H9 (cell line): ENCODE results near the gene PLSCR4. TPM values are rescaled to one million over a fixed set of nuclear protein-coding genes. Genes with fewer than 3 reads are reported as not detected.

Source experiments
- DNase-seq: peaks from one replicate; pipeline ENCODE4 v3.0.0-alpha.2; 2017
- H2AFZ ChIP-seq: one replicate; pipeline ENCODE4 v1.6.1; 2013; ENCODE audit warnings: mild to moderate bottlenecking, low read length, control low read depth, moderate library complexity
- H2AK5ac ChIP-seq: 2 replicates; pipeline ENCODE4 v1.6.1; 2013; ENCODE audit warnings: low read length, control low read depth, mixed read lengths; ENCODE audit not compliant: insufficient read length
- H2BK120ac ChIP-seq: one replicate; pipeline ENCODE4 v1.6.1; 2013; ENCODE audit warnings: low read depth, mild to moderate bottlenecking, low read length, control low read depth, inconsistent platforms; ENCODE audit not compliant: poor library complexity, severe bottlenecking
- H2BK12ac ChIP-seq: 2 replicates; pipeline ENCODE4 v1.6.1; 2013; ENCODE audit warnings: low read length, control low read depth, mixed read lengths, low read depth; ENCODE audit not compliant: insufficient read length
- H2BK15ac ChIP-seq: 2 replicates; pipeline ENCODE4 v1.6.1; 2013; ENCODE audit warnings: low read depth, low read length, control low read depth
- H2BK20ac ChIP-seq: one replicate; pipeline ENCODE4 v1.6.1; 2013; ENCODE audit warnings: low read depth, mild to moderate bottlenecking, low read length, control low read depth, inconsistent platforms; ENCODE audit not compliant: poor library complexity, severe bottlenecking
- H2BK5ac ChIP-seq: 2 replicates; pipeline ENCODE4 v1.6.1; 2013; ENCODE audit warnings: low read length, control low read depth, mixed read lengths; ENCODE audit not compliant: insufficient read length
- H3K14ac ChIP-seq: 2 replicates; pipeline ENCODE4 v1.6.1; 2013; ENCODE audit warnings: low read length, control low read depth; ENCODE audit not compliant: insufficient read depth
- H3K18ac ChIP-seq: 2 replicates; pipeline ENCODE4 v1.6.1; 2013; ENCODE audit warnings: low read depth, mild to moderate bottlenecking, mixed read lengths, low read length, control low read depth; ENCODE audit not compliant: insufficient read length
- H3K23ac ChIP-seq: 2 replicates; pipeline ENCODE4 v1.6.1; 2013; ENCODE audit warnings: low read length, control low read depth, mixed read lengths, low read depth; ENCODE audit not compliant: insufficient read length
- H3K23me2 ChIP-seq: 2 replicates; pipeline ENCODE4 v1.6.1; 2013; ENCODE audit warnings: low read depth, mild to moderate bottlenecking, mixed read lengths, low read length, control low read depth; ENCODE audit not compliant: insufficient read length, poor library complexity, severe bottlenecking
- H3K27ac ChIP-seq: 2 replicates; pipeline ENCODE4 v1.5.1; 2013; ENCODE audit warnings: low read length, control low read depth, mixed read lengths, low read depth; ENCODE audit not compliant: insufficient read length
- H3K27me3 ChIP-seq: 2 replicates; pipeline ENCODE4 v1.6.1; 2013; ENCODE audit warnings: low read length, control low read depth, inconsistent platforms; ENCODE audit not compliant: insufficient read depth
- H3K4ac ChIP-seq: 2 replicates; pipeline ENCODE4 v1.6.1; 2013; ENCODE audit warnings: low read depth, mild to moderate bottlenecking, control low read depth, inconsistent platforms, low read length, moderate library complexity
- H3K4me1 ChIP-seq: 2 replicates; pipeline ENCODE4 v1.6.1; 2013; ENCODE audit warnings: low read length, control low read depth, inconsistent platforms; ENCODE audit not compliant: insufficient read depth
- H3K4me2 ChIP-seq: 2 replicates; pipeline ENCODE4 v1.6.1; 2013; ENCODE audit warnings: low read length, control low read depth, mixed read lengths; ENCODE audit not compliant: insufficient read length, insufficient read depth
- H3K56ac ChIP-seq: 2 replicates; pipeline ENCODE4 v1.6.1; 2013; ENCODE audit warnings: low read depth, mild to moderate bottlenecking, mixed read lengths, low read length, control low read depth; ENCODE audit not compliant: insufficient read length
- H3K79me1 ChIP-seq: 2 replicates; pipeline ENCODE4 v1.6.1; 2013; ENCODE audit warnings: low read depth, mild to moderate bottlenecking, moderate library complexity, low read length, control low read depth, inconsistent platforms; ENCODE audit not compliant: insufficient read depth, poor library complexity, severe bottlenecking
- H3K79me2 ChIP-seq: 2 replicates; pipeline ENCODE4 v1.6.1; 2013; ENCODE audit warnings: low read length, control low read depth, inconsistent platforms; ENCODE audit not compliant: insufficient read depth
- H3K9ac ChIP-seq: 2 replicates; pipeline ENCODE4 v1.6.1; 2013; ENCODE audit warnings: low read length, control low read depth, mixed read lengths; ENCODE audit not compliant: insufficient read length; ENCODE audit errors: extremely low read depth
- H3K9me3 ChIP-seq: one replicate; pipeline ENCODE4 v1.6.1; 2013; ENCODE audit warnings: low read depth, low read length, inconsistent platforms; ENCODE audit not compliant: control insufficient read depth
- H3T11ph ChIP-seq: one replicate; pipeline ENCODE4 v1.6.1; 2013; ENCODE audit warnings: mild to moderate bottlenecking, low read length, control low read depth, inconsistent platforms
- H4K20me1 ChIP-seq: one replicate; pipeline ENCODE4 v1.6.1; 2013; ENCODE audit not compliant: control insufficient read depth, insufficient read length, insufficient read depth
- H4K5ac ChIP-seq: 2 replicates; pipeline ENCODE4 v1.6.1; 2013; ENCODE audit warnings: low read depth, mild to moderate bottlenecking, mixed read lengths, low read length, control low read depth; ENCODE audit not compliant: insufficient read length
- H4K8ac ChIP-seq: replicated peaks from 2 replicates; pipeline ENCODE4 v1.6.1; 2013; ENCODE audit warnings: low read length, control low read depth, mixed read lengths, low read depth; ENCODE audit not compliant: insufficient read length
- H4K91ac ChIP-seq: 2 replicates; pipeline ENCODE4 v1.6.1; 2013; ENCODE audit warnings: low read depth, mild to moderate bottlenecking, moderate library complexity, mixed read lengths, low read length, control low read depth; ENCODE audit not compliant: insufficient read length
- H3K27ac Mint-ChIP-seq, 3 experiments: 2 replicates in 2 of 3; 3 replicates in 1 of 3; pipeline ENCODE4 v1.8.0; 2020 to 2021; ENCODE audit warnings: mixed read lengths in 3 of 3, mild to moderate bottlenecking in 1 of 3, moderate library complexity in 1 of 3
- H3K27me3 Mint-ChIP-seq: 2 replicates; pipeline ENCODE4 v1.8.0; 2021; ENCODE audit warnings: low read depth, mild to moderate bottlenecking, moderate library complexity, mixed read lengths
- H3K36me3 Mint-ChIP-seq, 3 experiments: 2 replicates in 2 of 3; 3 replicates in 1 of 3; pipeline ENCODE4 v1.8.0; 2020 to 2021; ENCODE audit warnings: low read depth in 3 of 3, mixed read lengths in 3 of 3; ENCODE audit not compliant: insufficient read depth in 1 of 3
- H3K4me1 Mint-ChIP-seq, 2 experiments: 2 replicates each; pipeline ENCODE4 v1.8.0; 2020; ENCODE audit warnings: mixed read lengths in 2 of 2
- H3K4me3 Mint-ChIP-seq, 2 experiments: 2 replicates in 1 of 2; 3 replicates in 1 of 2; pipeline ENCODE4 v1.8.0; 2020 to 2021; ENCODE audit warnings: mild to moderate bottlenecking in 2 of 2, mixed read lengths in 2 of 2, moderate library complexity in 1 of 2
- H3K9me3 Mint-ChIP-seq, 2 experiments: 2 replicates in 1 of 2; 3 replicates in 1 of 2; pipeline ENCODE4 v1.8.0; 2020; ENCODE audit warnings: mild to moderate bottlenecking in 2 of 2, mixed read lengths in 2 of 2, moderate library complexity in 1 of 2
- CTCF ChIP-seq: fragments of 200-600 bp; sonication (generic); conservative IDR thresholded peaks from 3 replicates; pipeline ENCODE4 v1.8.0; 2021; ENCODE audit warnings: antibody characterized with exemption, mild to moderate bottlenecking
- WGBS: extraction: QIAGEN DNeasy Blood & Tissue Kit; methylation state at CpG from one replicate; pipeline ENCODE4 v1.1.7; 2013; ENCODE audit warnings: missing lambda C conversion rate, low lambda C conversion rate, mixed read lengths; ENCODE audit not compliant: insufficient read length; ENCODE audit errors: extremely low coverage; 5-methylcytosine and 5-hydroxymethylcytosine counted together
- total RNA-seq: library from RNA; stranded (reverse); gene quantifications from 2 replicates; pipeline ENCODE4 v1.2.1, GENCODE V29; 2021

PLSCR4 gene
- total RNA-seq, 1 experiment from 2014 or later: 1.2 TPM

GRCh38 chr3:146166826-146167225, 84.1 kb downstream of the PLSCR4 start:
- TF ChIP-seq CTCF: no peak
- H3K4me1 ChIP-seq: peaks cover 5% of the 10 kb centered on the region; the same call in 1 of the 2 replicates
- no peak overlapping the region for H2BK5ac ChIP-seq
- Mint-ChIP-seq H3K27ac (no peak overlapping the region), H3K4me3 (no peak overlapping the region), H3K4me1 (peaks cover 15 to 17% of the 10 kb centered on the region in 2 experiments), H3K27me3 (peaks cover 12% of the 10 kb centered on the region), H3K9me3 (no peaks in the 10 kb centered on the region; a peak in 1 of 5 replicates), H3K36me3 (no peaks in the 10 kb centered on the region)
- no peak overlapping the region for H2BK12ac ChIP-seq
- WGBS: no CpG with 5 or more reads among the region's 3 CpGs
- H3K9me3 ChIP-seq: no peaks in the 10 kb centered on the region
- no peak overlapping the region for H3T11ph ChIP-seq
- no peak overlapping the region for H3K4me2 ChIP-seq
- H2BK120ac ChIP-seq: no peak overlapping the region
- H4K91ac ChIP-seq: no peak overlapping the region
- no peak for DNase-seq
- H3K56ac ChIP-seq: no peak overlapping the region
- H4K5ac ChIP-seq: no peak overlapping the region
- no peak overlapping the region for H3K4ac ChIP-seq
- H4K8ac ChIP-seq: no peak overlapping the region
- no peaks in the 10 kb centered on the region for H3K23me2 ChIP-seq
- no peak overlapping the region for H2BK20ac ChIP-seq
- no peak overlapping the region for H3K9ac ChIP-seq
- no peak overlapping the region for H3K18ac ChIP-seq
- no peak overlapping the region for H3K14ac ChIP-seq
- H3K79me2 ChIP-seq: no peaks in the 10 kb centered on the region
- H4K20me1 ChIP-seq: no peaks in the 10 kb centered on the region
- no peak overlapping the region for H2AK5ac ChIP-seq
- H2AFZ ChIP-seq: no peak overlapping the region
- H3K27ac ChIP-seq: no peak overlapping the region
- no peak overlapping the region for H2BK15ac ChIP-seq
- H3K79me1 ChIP-seq: no peaks in the 10 kb centered on the region
- H3K27me3 ChIP-seq: no peaks in the 10 kb centered on the region
- H3K23ac ChIP-seq: no peak overlapping the region
